Activated naive CD4-positive, alpha-beta T cell treated with anti-CD3 and anti-CD28 coated beads for 36 hours (primary cell): ENCODE results near the gene ARID3A. TPM values are rescaled to one million over a fixed set of nuclear protein-coding genes. Genes with fewer than 3 reads are reported as not detected.

Experiments used
- CTCF ChIA-PET: fragments of 350-600 bp; sonication (Branson Sonifier 250); formaldehyde crosslinking; loops from one replicate; lab custom pipeline; 2021; ENCODE audit warnings: antibody characterized with exemption; lab: Charles Lee
- DNase-seq: peaks from one replicate; pipeline ENCODE4 v3.0.0-alpha.2; 2020
- H3K27ac Mint-ChIP-seq: one replicate; pipeline ENCODE4 v1.8.0; 2021; ENCODE audit warnings: mild to moderate bottlenecking, mixed read lengths
- H3K27me3 Mint-ChIP-seq: one replicate; pipeline ENCODE4 v1.8.0; 2021; ENCODE audit warnings: low read depth, mixed read lengths
- H3K36me3 Mint-ChIP-seq: one replicate; pipeline ENCODE4 v1.8.0; 2021; ENCODE audit warnings: low read depth, mixed read lengths
- H3K4me1 Mint-ChIP-seq: one replicate; pipeline ENCODE4 v1.8.0; 2021; ENCODE audit warnings: low read depth, mixed read lengths
- H3K4me3 Mint-ChIP-seq: one replicate; pipeline ENCODE4 v1.8.0; 2021; ENCODE audit warnings: mild to moderate bottlenecking, moderate library complexity, mixed read lengths
- H3K9me3 Mint-ChIP-seq: one replicate; pipeline ENCODE4 v1.8.0; 2021; ENCODE audit warnings: mixed read lengths
- intact Hi-C: fragments of 100-400 bp; cut with micrococcal nuclease; formaldehyde crosslinking; loops from one replicate; pipeline ENCODE4 v1.15.1; 2023
- total RNA-seq, 2 experiments: library from RNA; stranded (reverse); gene quantifications; one replicate each; pipeline ENCODE4 v1.2.3, GENCODE V29; 2021

Gene ARID3A
- total RNA-seq, 2 experiments from 2014 or later = 23.1 to 28.4 TPM

DNA sequence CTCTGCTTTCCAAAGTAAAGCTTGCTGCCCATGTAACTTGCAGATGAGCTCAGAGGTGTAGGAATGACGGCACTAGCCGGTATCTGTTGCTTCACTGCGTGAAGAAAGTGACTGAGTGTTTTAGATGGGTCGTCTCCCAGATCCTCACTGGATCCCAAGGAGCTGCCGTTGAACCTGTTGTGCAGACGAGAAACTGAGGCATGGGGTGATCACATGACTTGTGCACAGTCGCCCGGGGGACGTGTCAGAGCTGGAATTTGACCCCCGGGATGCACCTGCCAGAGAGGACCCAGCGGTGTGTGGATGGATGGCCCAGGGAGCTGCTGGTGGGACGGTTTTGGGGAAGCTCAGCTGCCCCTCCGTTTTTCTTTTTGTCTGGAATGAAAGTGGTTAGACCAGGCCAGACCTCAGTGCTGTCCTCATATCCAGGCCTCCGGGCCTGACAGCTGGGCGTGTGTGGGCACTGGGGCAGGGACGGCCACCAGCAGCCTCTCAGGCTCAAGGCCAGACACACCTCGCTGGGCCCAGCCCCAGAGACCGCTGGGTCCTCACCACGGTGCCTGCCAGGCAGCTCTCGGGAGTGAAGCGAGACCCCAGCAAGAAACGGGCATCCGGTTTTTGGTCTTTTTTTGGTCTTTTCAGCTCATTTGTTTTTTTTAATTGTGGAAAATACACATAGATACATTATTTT lies 12.5 kb downstream of the ARID3A start:
- Mint-ChIP-seq H3K27ac (no peak overlapping the region), H3K4me1 (peaks cover 28% of the 10 kb centered on the region), H3K27me3 (no peaks in the 10 kb centered on the region), H3K4me3 (no peak overlapping the region), H3K36me3 (peaks cover 6% of the 10 kb centered on the region), H3K9me3 (no peaks in the 10 kb centered on the region)
- intact Hi-C loops = no loop called here
- CTCF ChIA-PET = interaction anchor here (0.7 to 1.0 kb wide), 2 partner anchors 16 to 43 kb away, joined by 3 to 5 read pairs; no protein-coding TSS in a partner anchor
- no peak for DNase-seq

GRCh38 chr19:939439-939838 lies 13.6 kb downstream of the ARID3A start:
- H3K36me3 Mint-ChIP-seq = peaks cover 6% of the 10 kb centered on the region
- CTCF ChIA-PET = interaction anchor here (0.7 kb wide), 1 partner anchor 17 kb away, joined by 5 read pairs; no protein-coding TSS in a partner anchor
- no peak overlapping the region for H3K4me3 Mint-ChIP-seq
- H3K4me1 Mint-ChIP-seq = peaks cover 28% of the 10 kb centered on the region
- DNase-seq = no peak
- H3K27ac Mint-ChIP-seq = no peak overlapping the region
- no peaks in the 10 kb centered on the region for H3K27me3 Mint-ChIP-seq
- intact Hi-C loops = no loop called here
- H3K9me3 Mint-ChIP-seq = no peaks in the 10 kb centered on the region

DNA sequence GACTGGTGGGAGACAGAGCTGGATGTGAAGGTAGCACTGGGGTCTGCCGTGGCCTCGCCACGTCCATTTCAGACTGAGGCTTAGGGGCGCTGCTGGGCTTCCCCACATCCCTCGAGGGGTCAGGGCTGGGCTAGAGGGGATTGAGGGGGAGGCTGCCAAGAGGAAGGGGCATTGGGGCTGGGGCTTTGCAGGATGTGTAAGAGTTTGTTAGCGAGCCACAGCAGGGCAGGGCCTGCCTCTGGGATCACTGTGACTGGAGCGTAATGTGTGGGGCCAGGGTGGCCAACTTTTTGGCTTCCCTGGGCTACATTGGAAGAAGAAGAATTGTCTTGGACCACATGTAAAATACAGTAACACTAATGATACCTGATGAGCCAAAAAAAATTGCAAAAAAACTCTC lies 14.1 kb downstream of the ARID3A start:
- intact Hi-C loops = loop anchor here (2.0 kb wide), 1 partner anchor 13 kb away; the partner anchor contains the start of gene ARID3A
- Mint-ChIP-seq H3K4me1 (peaks cover 28% of the 10 kb centered on the region), H3K4me3 (peak overlapping the region; percentile 68), H3K27me3 (no peaks in the 10 kb centered on the region), H3K9me3 (no peaks in the 10 kb centered on the region), H3K27ac (no peak overlapping the region), H3K36me3 (peaks cover 6% of the 10 kb centered on the region)
- CTCF ChIA-PET = interaction anchor here (0.7 kb wide), 1 partner anchor 44 kb away, joined by 3 read pairs; no protein-coding TSS in a partner anchor
- no peak for DNase-seq

DNA sequence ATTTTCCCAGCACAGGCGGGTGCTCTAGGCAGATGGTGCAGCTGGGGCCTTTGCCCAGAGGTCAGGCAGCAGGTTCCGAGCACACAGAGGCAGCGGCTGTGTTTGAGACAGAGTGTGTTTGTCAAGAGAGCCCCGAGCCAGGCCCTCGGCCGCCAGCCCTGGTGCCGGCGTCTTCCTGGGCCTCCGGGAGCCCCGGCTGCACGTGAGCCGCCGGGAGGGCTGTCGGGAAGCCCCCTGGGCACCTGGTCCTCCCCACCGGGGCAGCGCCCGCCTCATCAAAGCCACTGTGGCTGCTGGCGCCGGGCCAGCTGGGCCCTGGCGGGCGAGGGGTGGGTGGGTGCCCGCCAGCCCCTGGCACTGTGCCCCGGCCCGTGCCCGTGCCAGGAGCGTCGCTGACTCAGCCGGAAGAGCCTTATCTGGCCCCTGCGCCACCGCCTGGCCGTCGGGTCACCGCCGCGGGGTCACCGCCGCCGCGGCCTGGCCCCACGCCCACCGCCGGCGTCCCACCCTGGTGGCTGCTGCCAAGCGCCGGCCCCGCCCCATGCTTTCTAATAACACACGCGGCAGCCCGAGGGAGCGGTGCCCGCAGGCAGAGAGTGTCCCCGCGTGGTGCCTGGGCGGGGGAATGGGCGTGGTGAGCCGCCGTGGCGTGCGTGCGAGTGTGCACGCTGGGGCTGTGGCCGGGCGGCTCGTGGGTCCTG lies 14.9 kb downstream of the ARID3A start:
- Mint-ChIP-seq H3K9me3 (no peaks in the 10 kb centered on the region), H3K27ac (no peak overlapping the region), H3K27me3 (no peaks in the 10 kb centered on the region), H3K4me3 (peak overlapping the region; percentile 68), H3K36me3 (peaks cover 6% of the 10 kb centered on the region), H3K4me1 (peaks cover 28% of the 10 kb centered on the region)
- CTCF ChIA-PET = interaction anchor here (0.7 to 0.9 kb wide), 2 partner anchors 9 to 43 kb away, joined by 3 read pairs; no protein-coding TSS in a partner anchor
- DNase-seq = peak; percentile 52
- intact Hi-C loops = loop anchor here (2.0 kb wide), 1 partner anchor 14 kb away; the partner anchor contains the start of gene ARID3A

GRCh38 chr19:941292-942132 lies 15.7 kb downstream of the ARID3A start:
- DNase-seq = no peak
- Mint-ChIP-seq H3K27ac (no peak overlapping the region), H3K9me3 (no peaks in the 10 kb centered on the region), H3K4me3 (peak overlapping the region; percentile 63), H3K4me1 (peaks cover 27% of the 10 kb centered on the region), H3K36me3 (peaks cover 6% of the 10 kb centered on the region), H3K27me3 (no peaks in the 10 kb centered on the region)
- intact Hi-C loops = loop anchor here (2.0 kb wide), 1 partner anchor 15 kb away; the partner anchor contains the start of gene ARID3A
- CTCF ChIA-PET = interaction anchor here (0.9 kb wide), 1 partner anchor 10 kb away, joined by 3 read pairs; no protein-coding TSS in a partner anchor

GRCh38 chr19:942133-942645 lies 16.4 kb downstream of the ARID3A start:
- Mint-ChIP-seq H3K27ac (no peak overlapping the region), H3K9me3 (no peaks in the 10 kb centered on the region), H3K4me1 (peaks cover 23% of the 10 kb centered on the region)

GRCh38 chr19:943551-944170 lies 17.8 kb downstream of the ARID3A start:
- no peak for DNase-seq
- H3K9me3 Mint-ChIP-seq = no peaks in the 10 kb centered on the region
- H3K36me3 Mint-ChIP-seq = peaks cover 2% of the 10 kb centered on the region
- H3K4me3 Mint-ChIP-seq = no peak overlapping the region
- peaks cover 14% of the 10 kb centered on the region for H3K4me1 Mint-ChIP-seq
- no peak overlapping the region for H3K27ac Mint-ChIP-seq
- CTCF ChIA-PET = interaction anchor here (0.6 kb wide), 1 partner anchor 278 kb away, joined by 3 read pairs; no protein-coding TSS in a partner anchor
- H3K27me3 Mint-ChIP-seq = no peaks in the 10 kb centered on the region
- intact Hi-C loops = no loop called here

More at GRCh38 chr19:942133-942645, 16.4 kb downstream of the ARID3A start:
- Mint-ChIP-seq H3K4me3 (no peak overlapping the region), H3K36me3 (peaks cover 5% of the 10 kb centered on the region), H3K27me3 (no peaks in the 10 kb centered on the region)
- intact Hi-C loops = no loop called here
- CTCF ChIA-PET = interaction anchor here (0.9 kb wide), 1 partner anchor 10 kb away, joined by 3 read pairs; no protein-coding TSS in a partner anchor
- DNase-seq = no peak

GRCh38 chr19:944171-944567 lies 18.3 kb downstream of the ARID3A start:
- CTCF ChIA-PET = interaction anchor here (0.6 kb wide), 1 partner anchor 278 kb away, joined by 3 read pairs; no protein-coding TSS in a partner anchor
- DNase-seq = no peak

DNA sequence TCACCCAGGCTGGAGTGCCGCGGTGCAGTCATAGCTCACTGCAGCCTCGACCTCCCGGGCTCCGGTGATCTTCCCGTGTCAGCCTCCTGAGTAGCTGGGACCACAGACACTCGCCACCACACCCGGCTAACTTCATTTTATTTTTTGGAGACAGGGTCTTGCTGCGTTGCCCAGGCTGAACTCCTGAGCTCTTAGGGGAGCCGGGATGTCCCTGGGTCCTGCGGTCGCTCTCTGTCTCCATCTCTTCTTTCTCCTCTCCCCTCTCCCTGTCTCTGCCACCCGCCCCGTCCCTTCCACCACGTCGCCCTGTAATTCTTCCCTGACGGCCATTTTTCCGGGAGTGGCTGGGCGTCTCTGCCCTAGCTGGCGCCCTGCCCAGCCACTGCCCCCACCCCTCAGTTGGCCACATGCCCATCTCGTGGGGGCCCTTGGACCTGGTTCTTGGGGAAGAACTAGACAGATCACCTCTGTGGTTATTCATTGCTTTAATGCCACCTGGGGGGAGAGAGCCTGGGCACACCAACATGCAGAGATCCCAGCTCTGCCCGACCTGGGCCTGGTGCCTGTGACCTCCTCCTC lies 18.9 kb downstream of the ARID3A start:
- H3K4me1 Mint-ChIP-seq = peaks cover 12% of the 10 kb centered on the region
- CTCF ChIA-PET = interaction anchor here (0.6 kb wide), 1 partner anchor 277 kb away, joined by 3 read pairs; no protein-coding TSS in a partner anchor
- H3K4me3 Mint-ChIP-seq = no peak overlapping the region
- H3K36me3 Mint-ChIP-seq = no peaks in the 10 kb centered on the region
- H3K9me3 Mint-ChIP-seq = no peaks in the 10 kb centered on the region
- intact Hi-C loops = no loop called here
- DNase-seq = no peak
- no peaks in the 10 kb centered on the region for H3K27me3 Mint-ChIP-seq
- no peak overlapping the region for H3K27ac Mint-ChIP-seq

More at GRCh38 chr19:944171-944567, 18.3 kb downstream of the ARID3A start:
- Mint-ChIP-seq H3K9me3 (no peaks in the 10 kb centered on the region), H3K4me3 (no peak overlapping the region), H3K27ac (no peak overlapping the region), H3K4me1 (peaks cover 14% of the 10 kb centered on the region), H3K36me3 (peaks cover 2% of the 10 kb centered on the region), H3K27me3 (no peaks in the 10 kb centered on the region)
- intact Hi-C loops = no loop called here

DNA sequence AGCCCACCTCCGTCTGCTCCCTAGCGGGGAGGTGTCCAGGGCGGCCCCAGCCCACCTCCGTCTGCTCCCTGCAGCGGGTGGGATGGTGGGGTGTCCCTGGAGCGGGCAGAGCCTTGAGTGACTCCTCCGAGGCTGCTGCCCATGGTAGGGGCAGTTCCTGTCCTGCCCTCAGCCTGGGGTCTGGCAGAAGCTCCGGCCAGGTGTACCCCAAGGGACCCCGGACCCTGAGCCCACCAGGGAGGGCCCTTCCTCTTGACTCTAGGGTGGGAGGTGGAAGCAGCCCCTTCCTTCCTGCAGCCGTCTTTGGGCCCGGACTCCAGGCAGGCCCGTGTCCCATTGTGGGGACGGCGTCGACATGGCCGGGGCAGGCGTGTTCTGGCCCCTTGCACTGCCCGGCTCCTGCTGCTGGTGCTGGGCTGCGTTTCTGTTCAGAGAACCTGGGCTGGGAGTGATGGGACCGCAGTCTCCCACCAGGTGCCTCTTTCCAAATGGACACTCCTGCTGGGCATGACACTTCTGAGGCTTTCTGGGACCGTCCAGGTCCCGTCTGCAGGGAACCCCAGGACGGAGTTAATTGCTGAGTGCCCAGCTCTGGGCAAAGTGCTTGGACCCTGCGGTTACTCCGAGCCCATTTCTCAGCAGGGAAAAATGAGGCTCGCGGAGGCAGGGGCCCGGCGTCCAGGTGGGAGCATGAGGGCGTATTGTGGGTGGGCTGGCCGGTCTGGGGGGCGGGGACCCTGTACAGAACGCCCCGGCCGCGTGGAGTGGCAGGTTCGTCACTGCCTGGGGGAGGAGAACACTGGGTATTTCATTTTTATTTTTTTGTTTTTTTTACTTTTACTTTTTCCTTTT lies 19.8 kb downstream of the ARID3A start:
- H3K9me3 Mint-ChIP-seq = no peaks in the 10 kb centered on the region
- CTCF ChIA-PET = interaction anchor here (0.6 kb wide), 1 partner anchor 21 kb away, joined by 6 read pairs; no protein-coding TSS in a partner anchor
- DNase-seq = no peak
- intact Hi-C loops = no loop called here
- H3K27ac Mint-ChIP-seq = no peak overlapping the region
- H3K4me1 Mint-ChIP-seq = peaks cover 5% of the 10 kb centered on the region
- H3K4me3 Mint-ChIP-seq = no peak overlapping the region
- no peaks in the 10 kb centered on the region for H3K27me3 Mint-ChIP-seq
- no peaks in the 10 kb centered on the region for H3K36me3 Mint-ChIP-seq
